WTC11 (cell line): ENCODE results near the gene ANKRD50. TPM values are rescaled to one million over a fixed set of nuclear protein-coding genes. Genes with fewer than 3 reads are reported as not detected.

ENCODE experiments used
- ATAC-seq: fragments of 200-7000 bp; cut with Tn5 transposase; 2 replicates; pipeline ENCODE4 v1.10.0; 2021; ENCODE audit warnings: mild to moderate bottlenecking, moderate library complexity
- CTCF ChIA-PET: fragments of 300-600 bp; sonication (Branson Sonifier 250); formaldehyde crosslinking; loops from one replicate; lab custom pipeline; 2021; ENCODE audit warnings: antibody characterized with exemption; lab: Charles Lee
- POLR2A ChIA-PET: fragments of 350-600 bp; sonication (Branson Sonifier 250); formaldehyde crosslinking; loops from one replicate; lab custom pipeline; 2021; ENCODE audit warnings: antibody characterized with exemption; lab: Charles Lee
- DNase-seq: peaks from one replicate; pipeline ENCODE4 v3.0.0; 2021; ENCODE audit warnings: low spot score
- H3K27ac Mint-ChIP-seq: 2 replicates; pipeline ENCODE4 v1.8.0; 2021; ENCODE audit warnings: mixed read lengths
- H3K27me3 Mint-ChIP-seq: 2 replicates; pipeline ENCODE4 v1.8.0; 2021; ENCODE audit warnings: low read depth, mild to moderate bottlenecking, moderate library complexity, mixed read lengths
- H3K36me3 Mint-ChIP-seq: 2 replicates; pipeline ENCODE4 v1.8.0; 2021; ENCODE audit warnings: mixed read lengths
- H3K4me1 Mint-ChIP-seq: 2 replicates; pipeline ENCODE4 v1.8.0; 2022; ENCODE audit warnings: mixed read lengths
- H3K4me3 Mint-ChIP-seq: 2 replicates; pipeline ENCODE4 v1.8.0; 2021; ENCODE audit warnings: mild to moderate bottlenecking, moderate library complexity, mixed read lengths
- H3K9me3 Mint-ChIP-seq: 2 replicates; pipeline ENCODE4 v1.8.0; 2021; ENCODE audit warnings: mixed read lengths
- AR ChIP-seq: fragments of 250-450 bp; sonication (Bioruptor Pico); IDR thresholded peaks from 2 replicates; pipeline ENCODE4 v1.9.0; 2021; ENCODE audit warnings: mild to moderate bottlenecking
- ATF1 ChIP-seq: sonication (generic); formaldehyde crosslinking; IDR thresholded peaks from 2 replicates; pipeline ENCODE4 v1.8.1; 2023; ENCODE audit warnings: mild to moderate bottlenecking, moderate library complexity, missing genetic modification reagents
- CBFB ChIP-seq: sonication (generic); formaldehyde crosslinking; IDR thresholded peaks from 2 replicates; pipeline ENCODE4 v1.8.1; 2022; ENCODE audit warnings: mild to moderate bottlenecking, low read depth, missing genetic modification reagents
- CDX4 ChIP-seq: fragments of 250-450 bp; sonication (Bioruptor Pico); IDR thresholded peaks from 2 replicates; pipeline ENCODE4 v1.9.0; 2021; ENCODE audit warnings: moderate library complexity, mild to moderate bottlenecking, inconsistent platforms, borderline replicate concordance
- CREM ChIP-seq: sonication (generic); formaldehyde crosslinking; IDR thresholded peaks from 2 replicates; pipeline ENCODE4 v1.8.1; 2022; ENCODE audit warnings: mild to moderate bottlenecking, missing genetic modification reagents, moderate library complexity
- CTCF ChIP-seq: fragments of 200-600 bp; IDR thresholded peaks from 2 replicates; pipeline ENCODE4 v1.8.0; 2022; ENCODE audit warnings: antibody characterized with exemption
- ELF4 ChIP-seq: sonication (generic); formaldehyde crosslinking; IDR thresholded peaks from 2 replicates; pipeline ENCODE4 v1.8.1; 2022; ENCODE audit warnings: low read depth, mild to moderate bottlenecking, moderate library complexity, missing genetic modification reagents
- GABPB1 ChIP-seq: sonication (generic); formaldehyde crosslinking; IDR thresholded peaks from 2 replicates; pipeline ENCODE4 v1.8.1; 2023; ENCODE audit warnings: mild to moderate bottlenecking, missing genetic modification reagents
- MYBL2 ChIP-seq: sonication (generic); formaldehyde crosslinking; IDR thresholded peaks from 2 replicates; pipeline ENCODE4 v1.8.1; 2023; ENCODE audit warnings: mild to moderate bottlenecking, moderate library complexity, missing genetic modification reagents
- NFATC4 ChIP-seq: fragments of 250-450 bp; sonication (Bioruptor Pico); IDR thresholded peaks from 2 replicates; pipeline ENCODE4 v1.9.0; 2021; ENCODE audit warnings: mild to moderate bottlenecking
- NFYB ChIP-seq: sonication (generic); formaldehyde crosslinking; conservative IDR thresholded peaks from 2 replicates; pipeline ENCODE4 v1.8.0; 2022; ENCODE audit warnings: low read depth, missing genetic modification reagents
- NR2C2 ChIP-seq: sonication (generic); formaldehyde crosslinking; IDR thresholded peaks from 2 replicates; pipeline ENCODE4 v1.8.0; 2022; ENCODE audit warnings: mild to moderate bottlenecking, missing genetic modification reagents
- RELA ChIP-seq: sonication (generic); formaldehyde crosslinking; IDR thresholded peaks from 2 replicates; pipeline ENCODE4 v1.8.1; 2022; ENCODE audit warnings: missing genetic modification reagents, mild to moderate bottlenecking, borderline replicate concordance
- SMAD4 ChIP-seq: sonication (generic); formaldehyde crosslinking; IDR thresholded peaks from 2 replicates; pipeline ENCODE4 v1.8.0; 2022; ENCODE audit warnings: mild to moderate bottlenecking, missing genetic modification reagents
- SP1 ChIP-seq: sonication (generic); formaldehyde crosslinking; conservative IDR thresholded peaks from 2 replicates; pipeline ENCODE4 v1.8.1; 2022; ENCODE audit warnings: missing genetic modification reagents
- TEAD1 ChIP-seq: sonication (generic); formaldehyde crosslinking; IDR thresholded peaks from 2 replicates; pipeline ENCODE4 v1.8.0; 2022; ENCODE audit warnings: mild to moderate bottlenecking, missing genetic modification reagents
- TP53 ChIP-seq: sonication (generic); formaldehyde crosslinking; IDR thresholded peaks from 2 replicates; pipeline ENCODE4 v1.8.1; 2023; ENCODE audit warnings: mild to moderate bottlenecking, missing genetic modification reagents
- USF2 ChIP-seq: sonication (generic); formaldehyde crosslinking; IDR thresholded peaks from 2 replicates; pipeline ENCODE4 v1.8.1; 2023; ENCODE audit warnings: mild to moderate bottlenecking, missing genetic modification reagents, moderate library complexity
- ZNF317 ChIP-seq: sonication (generic); formaldehyde crosslinking; IDR thresholded peaks from 2 replicates; pipeline ENCODE4 v1.8.1; 2023; ENCODE audit warnings: low read depth, mild to moderate bottlenecking, moderate library complexity, missing genetic modification reagents, borderline replicate concordance
- ZNF396 ChIP-seq: fragments of 250-450 bp; sonication (Bioruptor Pico); IDR thresholded peaks from 2 replicates; pipeline ENCODE4 v1.8.0; 2021; ENCODE audit warnings: mild to moderate bottlenecking, moderate library complexity, borderline replicate concordance
- ZNF423 ChIP-seq: fragments of 250-450 bp; sonication (Bioruptor Pico); IDR thresholded peaks from 2 replicates; pipeline ENCODE4 v2.1.2; 2022; ENCODE audit warnings: mild to moderate bottlenecking, moderate library complexity
- ZNF425 ChIP-seq: fragments of 250-450 bp; sonication (Bioruptor Pico); conservative IDR thresholded peaks from 2 replicates; pipeline ENCODE4 v1.9.0; 2021; ENCODE audit warnings: mild to moderate bottlenecking
- ZSCAN18 ChIP-seq: fragments of 250-450 bp; sonication (Bioruptor Pico); IDR thresholded peaks from 2 replicates; pipeline ENCODE4 v2.1.2; 2022; ENCODE audit warnings: mild to moderate bottlenecking, moderate library complexity
- total RNA-seq: library from RNA; stranded (reverse); gene quantifications from 3 replicates; pipeline ENCODE4 v1.2.3, GENCODE V29; 2021

The ANKRD50 gene
- total RNA-seq, 1 experiment from 2014 or later, result 18.4 TPM

- no peak overlapping the region for H3K4me3 Mint-ChIP-seq
- H3K27me3 Mint-ChIP-seq, result no peaks in the 10 kb centered on the region
- H3K27ac Mint-ChIP-seq, result no peak overlapping the region
- peaks cover 31% of the 10 kb centered on the region for H3K36me3 Mint-ChIP-seq
- H3K4me1 Mint-ChIP-seq, result peaks cover 34% of the 10 kb centered on the region
- CTCF ChIA-PET, result interaction anchor here (0.6 to 2.0 kb wide), 5 partner anchors 15 to 559 kb away, joined by 3 to 6 read pairs (median 5); no protein-coding TSS in a partner anchor
- no peak for DNase-seq
- POLR2A ChIA-PET, result no interaction called here
- ATAC-seq, result no peak
- H3K9me3 Mint-ChIP-seq, result peaks cover 18% of the 10 kb centered on the region
- no peak for TF ChIP-seq ZNF423 (CRISPR knock-in tag)
- TF ChIP-seq CREM, result no peak
- no peak for TF ChIP-seq NFATC4 (CRISPR knock-in tag)
- TF ChIP-seq TEAD1, result no peak
- TF ChIP-seq MYBL2 (CRISPR knock-in tag), result no peak
- no peak for TF ChIP-seq ATF1
- TF ChIP-seq RELA (CRISPR knock-in tag), result no peak
- TF ChIP-seq NFYB (CRISPR knock-in tag), result no peak
- no peak for TF ChIP-seq CDX4
- no peak for TF ChIP-seq AR
- no peak for TF ChIP-seq ELF4 (CRISPR knock-in tag)
- no peak for TF ChIP-seq ZNF317
- TF ChIP-seq USF2 (CRISPR knock-in tag), result no peak
- TF ChIP-seq CTCF, result no peak
- TF ChIP-seq NR2C2, result no peak
- TF ChIP-seq, all 79 proteins: peak for 0
Observed at GRCh38 chr4:124685851-124686250, 26.7 kb downstream of the ANKRD50 start.

GRCh38 chr4:124684301-124684700 is 28.2 kb downstream of the ANKRD50 start:
- H3K4me3 Mint-ChIP-seq, result no peak overlapping the region
- ChIA-PET CTCF (interaction anchor here (1.0 kb wide), 1 partner anchor 11 kb away, joined by 3 read pairs; no protein-coding TSS in a partner anchor), POLR2A (interaction anchor here (0.6 kb wide), 1 partner anchor 518 kb away, joined by 5 read pairs; no protein-coding TSS in a partner anchor)
- no peaks in the 10 kb centered on the region for H3K27me3 Mint-ChIP-seq
- H3K27ac Mint-ChIP-seq, result peak overlapping the region; percentile 83; the same call in 1 of the 2 replicates
- H3K4me1 Mint-ChIP-seq, result peaks cover 36% of the 10 kb centered on the region
- peaks cover 18% of the 10 kb centered on the region for H3K9me3 Mint-ChIP-seq
- TF ChIP-seq CDX4, result no peak
- no peak for TF ChIP-seq CBFB (CRISPR knock-in tag)
- TF ChIP-seq TP53 (CRISPR knock-in tag), result no peak
- no peak for TF ChIP-seq ZNF425
- TF ChIP-seq SP1 (CRISPR knock-in tag), result no peak
- no peak for TF ChIP-seq ZNF396 (CRISPR knock-in tag)
- no peak for TF ChIP-seq SMAD4
- no peak for TF ChIP-seq ZSCAN18 (CRISPR knock-in tag)
- TF ChIP-seq GABPB1 (CRISPR knock-in tag), result no peak
- ATAC-seq (no peak), DNase-seq (no peak)
- peaks cover 24% of the 10 kb centered on the region for H3K36me3 Mint-ChIP-seq
